Neuronal stem cell (in vitro differentiated cells): ENCODE results near the gene JSRP1.
A peak's percentile ranks its signal among the peaks of the same experiment; 100 is the strongest.

Experiments used
- DNase-seq: peaks from one replicate; pipeline ENCODE4 v3.0.0-alpha.2; 2013; ENCODE audit warnings: low spot score
- H2AFZ ChIP-seq: one replicate; pipeline ENCODE4 v1.6.1; 2013; ENCODE audit warnings: mild to moderate bottlenecking, low read length, inconsistent platforms
- H2AK5ac ChIP-seq: 2 replicates; pipeline ENCODE4 v1.6.1; 2013; ENCODE audit warnings: low read depth, mild to moderate bottlenecking, inconsistent platforms, low read length, moderate library complexity, mixed read lengths
- H2BK120ac ChIP-seq: 2 replicates; pipeline ENCODE4 v1.6.1; 2013; ENCODE audit warnings: low read depth, mild to moderate bottlenecking, inconsistent platforms, low read length, moderate library complexity, mixed read lengths
- H2BK12ac ChIP-seq: one replicate; pipeline ENCODE4 v1.6.1; 2013; ENCODE audit warnings: low read length, inconsistent platforms
- H2BK15ac ChIP-seq: 2 replicates; pipeline ENCODE4 v1.6.1; 2013; ENCODE audit warnings: mild to moderate bottlenecking, low read length, inconsistent platforms, mixed read lengths
- H2BK5ac ChIP-seq: one replicate; pipeline ENCODE4 v1.6.1; 2013; ENCODE audit warnings: inconsistent platforms, mild to moderate bottlenecking, low read length, moderate library complexity
- H3K14ac ChIP-seq: one replicate; pipeline ENCODE4 v1.6.1; 2013; ENCODE audit warnings: low read length, inconsistent platforms
- H3K18ac ChIP-seq: 2 replicates; pipeline ENCODE4 v1.6.1; 2013; ENCODE audit warnings: low read length, inconsistent platforms
- H3K23ac ChIP-seq: 2 replicates; pipeline ENCODE4 v1.6.1; 2013; ENCODE audit warnings: low read depth, mild to moderate bottlenecking, mixed read lengths, low read length, inconsistent platforms; ENCODE audit not compliant: poor library complexity
- H3K27ac ChIP-seq: replicated peaks from 3 replicates; pipeline ENCODE4 v1.5.1; 2013; ENCODE audit warnings: low read length, inconsistent platforms
- H3K27me3 ChIP-seq, 3 experiments: 2 replicates each; pipeline ENCODE4 v1.6.1; 2013; ENCODE audit warnings: low read length in 3 of 3, mild to moderate bottlenecking in 2 of 3, inconsistent platforms in 1 of 3, low read depth in 1 of 3, mixed read lengths in 1 of 3, moderate library complexity in 1 of 3; ENCODE audit not compliant: control insufficient read depth in 3 of 3, insufficient read depth in 3 of 3
- H3K36me3 ChIP-seq, 2 donors: replicated peaks in 1 of 2; 2 replicates each; pipeline ENCODE4 v1.6.1; 2013; ENCODE audit warnings: low read length in 2 of 2; ENCODE audit not compliant: control insufficient read depth in 2 of 2, insufficient read depth in 2 of 2
- H3K4ac ChIP-seq: 2 replicates; pipeline ENCODE4 v1.6.1; 2013; ENCODE audit warnings: inconsistent platforms, mild to moderate bottlenecking, low read length, moderate library complexity
- H3K4me1 ChIP-seq, 2 donors: 1 replicate in 1 of 2; 2 replicates in 1 of 2; pipeline ENCODE4 v1.6.1; 2013; ENCODE audit warnings: low read length in 2 of 2, low read depth in 1 of 2; ENCODE audit not compliant: control insufficient read depth in 2 of 2, insufficient read depth in 1 of 2
- H3K4me2 ChIP-seq: one replicate; pipeline ENCODE4 v1.6.1; 2013; ENCODE audit warnings: mild to moderate bottlenecking, low read length, inconsistent platforms; ENCODE audit not compliant: insufficient read depth, poor library complexity, severe bottlenecking
- H3K4me3 ChIP-seq, 2 donors: 2 replicates each; pipeline ENCODE4 v1.5.1; 2013; ENCODE audit warnings: low read length in 2 of 2, mild to moderate bottlenecking in 2 of 2, inconsistent platforms in 1 of 2, moderate library complexity in 1 of 2
- H3K79me1 ChIP-seq: one replicate; pipeline ENCODE4 v1.6.1; 2013; ENCODE audit warnings: low read depth, mild to moderate bottlenecking, inconsistent platforms, low read length, moderate library complexity
- H3K9ac ChIP-seq: one replicate; pipeline ENCODE4 v1.6.1; 2013; ENCODE audit warnings: mild to moderate bottlenecking, low read depth, low read length, inconsistent platforms; ENCODE audit not compliant: poor library complexity
- H3K9me3 ChIP-seq, 2 donors: replicated peaks in 1 of 2; 2 replicates each; pipeline versions ENCODE3 to v1.6.1; 2013; ENCODE audit warnings: low read length in 2 of 2, mild to moderate bottlenecking in 2 of 2, inconsistent platforms in 1 of 2, low read depth in 1 of 2, mixed read lengths in 1 of 2, moderate library complexity in 1 of 2; ENCODE audit not compliant: control insufficient read depth in 2 of 2, insufficient read depth in 1 of 2
- H4K8ac ChIP-seq: one replicate; pipeline ENCODE4 v1.6.1; 2013; ENCODE audit warnings: low read depth, mild to moderate bottlenecking, inconsistent platforms, low read length, moderate library complexity
- H4K91ac ChIP-seq: one replicate; pipeline ENCODE4 v1.6.1; 2013; ENCODE audit warnings: low read length, low read depth, mild to moderate bottlenecking, inconsistent platforms; ENCODE audit not compliant: poor library complexity
- WGBS, 2 donors: extraction: QIAGEN DNeasy Blood & Tissue Kit; methylation state at CpG; one replicate each; pipeline ENCODE4 v1.1.7; 2013; ENCODE audit warnings: missing lambda C conversion rate in 2 of 2, mixed read lengths in 1 of 2; ENCODE audit not compliant: insufficient read length in 2 of 2, insufficient replicate concordance in 1 of 2; ENCODE audit errors: extremely low coverage in 2 of 2; 5-methylcytosine and 5-hydroxymethylcytosine counted together

JSRP1 gene

GRCh38 chr19:2278459-2279158, 22.4 kb upstream of the JSRP1 start:
- no peak for DNase-seq
- no peak overlapping the region for H3K4me2 ChIP-seq
- H3K27me3 ChIP-seq: peaks cover 0 to 18% (median 0%) of the 10 kb centered on the region in 3 experiments
- H2AK5ac ChIP-seq: no peak overlapping the region
- H3K27ac ChIP-seq: no peak overlapping the region
- H3K4ac ChIP-seq: no peak overlapping the region
- H2BK120ac ChIP-seq: no peak overlapping the region
- no peak overlapping the region for H3K23ac ChIP-seq
- no peaks in the 10 kb centered on the region for H3K9me3 ChIP-seq
- peaks cover 5 to 15% of the 10 kb centered on the region in 2 donors for H3K4me1 ChIP-seq
- no peak overlapping the region for H2AFZ ChIP-seq
- peaks cover 15% of the 10 kb centered on the region for H3K79me1 ChIP-seq
- H2BK12ac ChIP-seq: no peak overlapping the region
- peak overlapping the region; percentile 38 for H3K18ac ChIP-seq
- H2BK15ac ChIP-seq: no peak overlapping the region
- peaks cover 6 to 7% of the 10 kb centered on the region in 2 donors for H3K36me3 ChIP-seq
- no peak overlapping the region for H2BK5ac ChIP-seq
- H4K8ac ChIP-seq: no peak overlapping the region
- no peak overlapping the region for H3K14ac ChIP-seq
- no peak overlapping the region for H3K4me3 ChIP-seq
- WGBS, 2 donors: no CpG with 5 or more reads among the region's 33 CpGs
- H4K91ac ChIP-seq: no peak overlapping the region
- H3K9ac ChIP-seq: peak overlapping the region; percentile 4

DNA sequence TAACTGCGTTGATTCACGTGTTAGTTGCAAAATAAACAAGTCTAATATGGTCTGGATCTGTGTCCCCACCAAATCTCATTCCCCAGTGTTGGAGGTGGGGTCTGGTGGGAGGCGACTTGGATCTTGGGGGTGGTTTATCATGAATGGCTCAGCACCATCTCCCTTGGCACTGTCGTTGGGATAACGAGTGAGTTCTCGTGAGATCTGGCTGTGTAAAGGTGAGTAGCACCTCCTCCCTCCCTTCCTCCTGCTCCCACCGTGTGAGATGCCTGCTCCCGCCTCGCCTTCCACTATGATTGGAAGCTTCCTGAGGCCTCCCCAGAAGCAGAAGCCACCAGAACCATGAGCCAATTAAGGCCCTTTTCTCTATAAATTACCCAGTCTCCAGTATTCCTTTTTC, 20.9 kb upstream of the JSRP1 start:
- Histone ChIP-seq H3K18ac (no peak overlapping the region), H3K9ac (no peak overlapping the region), H2AFZ (no peak overlapping the region), H4K91ac (no peak overlapping the region), H3K23ac (no peak overlapping the region), H2BK12ac (no peak overlapping the region), H3K4me1 (peaks cover 8 to 19% of the 10 kb centered on the region in 2 donors), H2AK5ac (no peak overlapping the region), H2BK15ac (no peak overlapping the region), H3K79me1 (peaks cover 15% of the 10 kb centered on the region), H3K27me3 (peaks cover 0 to 6% (median 0%) of the 10 kb centered on the region in 3 experiments), H4K8ac (no peak overlapping the region), H2BK120ac (no peak overlapping the region), H2BK5ac (no peak overlapping the region), H3K9me3 (no peaks in the 10 kb centered on the region), H3K14ac (no peak overlapping the region), H3K4me3 (no peak overlapping the region), H3K4ac (no peak overlapping the region), H3K27ac (no peak overlapping the region), H3K36me3 (peaks cover 14 to 19% of the 10 kb centered on the region in 2 donors), H3K4me2 (no peak overlapping the region)
- WGBS, 2 donors: no CpG with 5 or more reads among the region's 9 CpGs
- DNase-seq: no peak

GRCh38 chr19:2276429-2276986, 20.3 kb upstream of the JSRP1 start:
- Histone ChIP-seq H2BK120ac (no peak overlapping the region), H4K8ac (no peak overlapping the region), H3K23ac (peak overlapping the region; percentile 95), H2BK15ac (no peak overlapping the region), H3K36me3 (peaks cover 19 to 24% of the 10 kb centered on the region in 2 donors), H3K27ac (no peak overlapping the region), H3K4ac (no peak overlapping the region), H4K91ac (no peak overlapping the region), H3K27me3 (no peaks in the 10 kb centered on the region), H2BK5ac (no peak overlapping the region), H3K14ac (no peak overlapping the region), H2BK12ac (no peak overlapping the region), H2AK5ac (no peak overlapping the region), H3K4me1 (peaks cover 10 to 18% of the 10 kb centered on the region in 2 donors), H3K9me3 (no peaks in the 10 kb centered on the region), H3K4me3 (no peak overlapping the region), H3K9ac (no peak overlapping the region), H3K79me1 (peaks cover 18% of the 10 kb centered on the region), H3K18ac (no peak overlapping the region), H2AFZ (no peak overlapping the region), H3K4me2 (no peak overlapping the region)
- no CpG with 5 or more reads among the region's 28 CpGs for WGBS, 2 donors
- DNase-seq: no peak

DNA sequence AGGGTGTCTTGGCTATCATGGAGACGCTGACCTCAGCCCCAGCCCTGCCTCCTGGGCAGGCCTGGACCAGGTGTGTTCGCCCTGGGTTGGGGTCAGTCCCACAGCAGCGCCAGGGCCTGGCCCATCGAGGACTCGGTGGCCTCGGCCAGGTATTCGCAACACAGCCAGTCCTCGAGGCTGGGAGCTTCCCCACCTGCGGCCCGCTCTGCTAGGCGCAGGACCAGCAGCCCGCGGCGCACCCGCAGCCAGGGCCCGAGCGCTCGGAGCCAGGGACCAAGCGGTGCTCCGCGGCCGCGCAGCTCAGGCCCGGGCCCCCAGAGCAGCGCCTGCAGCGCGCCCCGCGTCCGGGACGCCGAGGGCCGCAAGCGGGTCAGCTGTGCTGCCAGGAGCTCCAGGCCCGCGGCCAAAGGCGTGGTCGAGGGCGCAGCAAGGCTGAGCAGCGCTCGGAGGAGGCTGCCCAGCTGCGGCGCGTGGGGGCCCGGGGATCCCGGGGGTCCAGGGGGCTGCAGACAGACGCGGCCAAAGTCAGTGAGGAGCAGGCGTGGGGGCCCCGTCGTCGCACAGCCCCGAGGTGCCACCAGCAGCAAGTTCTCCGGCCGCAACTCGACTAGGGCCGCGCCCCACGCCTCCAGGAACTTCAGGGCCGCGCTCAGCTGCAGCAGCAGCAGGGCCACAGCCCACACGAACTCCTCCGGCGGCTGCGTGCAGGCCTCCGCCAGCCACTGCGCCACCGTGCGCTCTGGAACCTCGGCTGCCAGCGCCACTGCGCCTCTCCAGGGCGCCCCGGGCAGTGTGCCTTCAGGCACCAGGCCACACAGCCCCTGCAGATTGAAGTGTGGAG, 19.6 kb upstream of the JSRP1 start:
- H3K4me3 ChIP-seq: no peak overlapping the region
- H3K4me1 ChIP-seq: peaks cover 12 to 20% of the 10 kb centered on the region in 2 donors
- no peak overlapping the region for H3K27ac ChIP-seq
- H3K23ac ChIP-seq: peak overlapping the region; percentile 95
- H3K9ac ChIP-seq: peak overlapping the region; percentile 60
- peaks cover 20 to 28% of the 10 kb centered on the region in 2 donors for H3K36me3 ChIP-seq
- H3K79me1 ChIP-seq: peaks cover 21% of the 10 kb centered on the region
- no peak overlapping the region for H4K91ac ChIP-seq
- H2BK15ac ChIP-seq: no peak overlapping the region
- peak overlapping the region; percentile 2 for H3K4me2 ChIP-seq
- no peak overlapping the region for H4K8ac ChIP-seq
- H2BK5ac ChIP-seq: peak overlapping the region; percentile 93
- no peak overlapping the region for H2BK120ac ChIP-seq
- no peaks in the 10 kb centered on the region for H3K27me3 ChIP-seq
- WGBS, 2 donors: no CpG with 5 or more reads among the region's 74 CpGs
- H2AK5ac ChIP-seq: no peak overlapping the region
- no peak overlapping the region for H2BK12ac ChIP-seq
- no peaks in the 10 kb centered on the region for H3K9me3 ChIP-seq
- peak overlapping the region; percentile 37 for H3K4ac ChIP-seq
- DNase-seq: no peak
- peak overlapping the region; percentile 23 for H2AFZ ChIP-seq
- H3K18ac ChIP-seq: no peak overlapping the region
- H3K14ac ChIP-seq: no peak overlapping the region
